Choroid plexus epithelial cell (primary cell): ENCODE results near the gene HELB.

Source experiments
- DNase-seq: peaks from one replicate; pipeline ENCODE4 v3.0.0-alpha.2; 2010; ENCODE audit warnings: low read depth
- H3K4me3 ChIP-seq: 2 replicates; pipeline ENCODE4 v1.5.1; 2011; ENCODE audit warnings: low read depth, mild to moderate bottlenecking, control low read depth, low read length, moderate library complexity
- TF ChIP-seq, protein P1 (sequence below): conservative IDR thresholded peaks from 2 replicates; pipeline ENCODE4 v1.5.1; 2011; ENCODE audit warnings: low read depth, mild to moderate bottlenecking, control low read depth, inconsistent platforms, low read length, moderate library complexity

The HELB gene

DNA sequence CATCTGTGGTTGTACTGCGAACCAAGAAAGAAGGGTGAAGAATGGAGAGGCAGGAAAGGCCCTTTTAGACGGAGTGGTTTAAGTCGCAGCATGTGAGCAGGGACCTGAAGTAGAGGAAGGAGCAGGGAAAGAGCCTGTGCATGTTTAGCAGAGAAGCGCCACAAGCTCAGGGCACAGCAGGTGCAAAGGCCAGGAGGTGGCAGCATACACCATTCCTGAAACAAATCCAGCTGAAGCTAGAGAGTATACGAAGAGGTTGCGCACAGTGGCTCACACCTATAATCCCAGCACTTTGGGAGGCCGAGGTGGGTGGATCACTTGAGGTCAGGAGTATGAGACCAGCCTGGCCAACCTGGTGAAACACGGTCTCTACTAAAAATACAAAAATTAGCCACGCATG lies 49.9 kb downstream of the HELB start:
- peak; percentile 56 for DNase-seq
- H3K4me3 ChIP-seq, result no peak overlapping the region
- TF ChIP-seq, protein P1, sequence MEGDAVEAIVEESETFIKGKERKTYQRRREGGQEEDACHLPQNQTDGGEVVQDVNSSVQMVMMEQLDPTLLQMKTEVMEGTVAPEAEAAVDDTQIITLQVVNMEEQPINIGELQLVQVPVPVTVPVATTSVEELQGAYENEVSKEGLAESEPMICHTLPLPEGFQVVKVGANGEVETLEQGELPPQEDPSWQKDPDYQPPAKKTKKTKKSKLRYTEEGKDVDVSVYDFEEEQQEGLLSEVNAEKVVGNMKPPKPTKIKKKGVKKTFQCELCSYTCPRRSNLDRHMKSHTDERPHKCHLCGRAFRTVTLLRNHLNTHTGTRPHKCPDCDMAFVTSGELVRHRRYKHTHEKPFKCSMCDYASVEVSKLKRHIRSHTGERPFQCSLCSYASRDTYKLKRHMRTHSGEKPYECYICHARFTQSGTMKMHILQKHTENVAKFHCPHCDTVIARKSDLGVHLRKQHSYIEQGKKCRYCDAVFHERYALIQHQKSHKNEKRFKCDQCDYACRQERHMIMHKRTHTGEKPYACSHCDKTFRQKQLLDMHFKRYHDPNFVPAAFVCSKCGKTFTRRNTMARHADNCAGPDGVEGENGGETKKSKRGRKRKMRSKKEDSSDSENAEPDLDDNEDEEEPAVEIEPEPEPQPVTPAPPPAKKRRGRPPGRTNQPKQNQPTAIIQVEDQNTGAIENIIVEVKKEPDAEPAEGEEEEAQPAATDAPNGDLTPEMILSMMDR, result peak; percentile 62

DNA sequence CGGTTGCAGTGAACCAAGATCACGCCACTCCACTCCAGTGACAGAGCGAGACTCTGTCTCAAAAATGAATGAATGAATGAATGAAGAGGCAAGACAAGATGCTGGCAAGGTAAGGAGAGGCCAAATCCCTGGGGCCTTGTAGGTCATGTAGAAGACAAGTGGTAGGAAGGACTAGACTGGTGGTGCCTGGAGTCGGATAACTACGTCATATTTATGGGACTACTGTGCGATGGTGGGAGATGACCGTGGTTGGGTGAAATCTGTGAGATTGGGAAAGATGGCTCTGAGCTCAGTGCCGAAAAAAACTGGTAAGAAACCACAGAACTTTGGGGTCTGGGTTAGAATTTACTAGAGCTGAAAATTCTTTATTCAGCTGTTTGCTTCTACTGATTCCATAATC lies 50.6 kb downstream of the HELB start:
- H3K4me3 ChIP-seq, result no peak overlapping the region
- DNase-seq, result no peak
- TF ChIP-seq, protein P1, result no peak

DNA sequence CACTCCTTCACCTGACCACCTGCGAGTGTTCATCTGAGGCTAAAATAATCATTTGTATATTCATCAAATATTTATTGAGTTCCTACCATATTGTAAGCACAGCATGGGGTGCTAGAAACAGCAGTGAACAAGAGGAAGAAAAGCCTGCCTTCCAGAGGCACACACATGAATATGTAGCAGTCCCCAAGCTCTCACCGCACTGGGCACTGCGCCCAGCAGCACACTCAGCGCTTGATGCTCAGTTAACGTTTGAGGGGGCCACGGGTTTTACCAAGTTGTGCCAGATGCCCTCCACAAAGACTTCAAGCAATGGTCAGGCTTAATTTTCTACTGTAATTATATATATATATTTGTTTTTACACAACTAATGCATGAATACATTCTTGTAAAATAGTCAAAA lies 52.0 kb downstream of the HELB start:
- no peak overlapping the region for H3K4me3 ChIP-seq
- no peak for DNase-seq

DNA sequence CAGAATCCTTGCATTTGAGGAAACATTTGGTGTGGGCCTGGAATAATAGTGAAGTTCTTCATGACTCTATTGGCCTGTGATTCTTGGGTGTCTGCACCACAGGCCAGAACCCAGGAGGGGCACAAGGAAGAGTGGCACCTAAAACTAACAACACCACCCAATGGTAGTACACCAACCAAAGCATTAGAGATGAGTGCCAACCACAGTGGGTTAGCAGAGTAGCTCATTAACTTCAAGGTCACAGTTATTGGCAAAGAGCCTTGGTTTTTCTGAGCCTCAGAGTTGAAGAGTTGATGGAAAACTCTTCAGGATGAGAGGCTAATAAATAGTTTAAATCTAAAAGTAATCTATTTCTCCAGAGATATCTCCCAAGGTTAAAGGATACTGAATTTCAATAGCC lies 57.0 kb downstream of the HELB start:
- DNase-seq, result no peak
- H3K4me3 ChIP-seq, result no peak overlapping the region
- TF ChIP-seq, protein P1, result no peak

More for the DNA sequence above, 52.0 kb downstream of the HELB start:
- TF ChIP-seq, protein P1, result no peak

DNA sequence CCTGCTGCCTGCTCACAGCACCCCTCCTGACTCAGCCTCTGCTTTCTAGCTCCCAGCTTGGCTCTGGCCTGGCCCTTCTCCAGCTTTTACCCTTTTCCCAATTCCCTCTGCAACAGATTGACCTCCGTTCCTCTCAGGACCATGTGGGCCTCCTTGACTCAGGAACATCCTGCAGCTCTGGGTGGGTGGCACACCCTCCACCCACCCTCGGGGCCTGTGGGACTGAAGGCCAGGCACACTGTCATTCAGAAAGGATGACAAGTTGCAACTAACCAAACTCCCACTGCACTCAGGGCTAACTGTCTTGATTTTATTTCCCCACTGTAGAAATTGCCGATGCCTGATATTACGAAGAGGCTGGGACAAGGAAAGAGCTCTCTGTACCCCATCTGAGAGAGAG lies 59.4 kb downstream of the HELB start:
- TF ChIP-seq, protein P1, result no peak
- no peak for DNase-seq
- no peak overlapping the region for H3K4me3 ChIP-seq

DNA sequence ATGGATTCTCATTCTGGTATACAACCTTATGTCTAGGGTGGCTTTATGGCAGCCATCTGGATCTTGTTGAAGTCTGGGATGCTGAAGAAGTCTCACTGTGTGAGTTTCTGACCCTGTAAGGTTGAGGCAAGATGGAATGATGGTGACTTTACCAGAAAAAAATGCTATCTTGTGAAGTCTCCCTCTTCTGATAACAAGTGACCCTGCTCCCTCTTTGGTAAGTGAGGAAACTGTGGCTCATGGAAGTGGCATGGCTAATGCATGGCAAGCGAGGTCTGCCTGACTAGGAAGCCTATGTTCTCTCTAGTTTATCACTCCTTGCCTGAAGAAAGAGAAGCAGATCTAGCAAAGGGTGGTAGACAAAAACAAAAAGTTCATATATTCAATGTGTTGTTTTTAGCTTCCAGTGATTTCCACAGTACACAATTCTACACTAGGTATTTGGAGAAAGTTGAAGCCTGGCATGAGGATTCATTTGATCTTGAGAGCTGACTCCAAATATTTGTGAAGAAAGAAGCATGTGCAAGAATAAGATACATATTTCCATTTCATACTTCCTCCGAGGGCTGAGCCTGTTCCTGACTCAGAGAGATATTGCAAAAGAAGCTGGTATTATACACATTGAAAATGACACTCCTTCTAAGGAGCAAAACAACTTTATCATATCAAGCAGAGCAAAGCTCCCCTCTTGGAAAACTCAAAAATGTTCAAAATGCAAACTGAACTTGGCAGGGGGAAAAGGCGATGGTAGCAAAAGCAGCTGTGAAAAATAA lies 63.6 kb downstream of the HELB start:
- DNase-seq, result peak; percentile 68

More for the DNA sequence above, 63.6 kb downstream of the HELB start:
- H3K4me3 ChIP-seq, result no peak overlapping the region
- TF ChIP-seq, protein P1, result no peak
